H1 (cell line): ENCODE measurements around the gene HSD17B13. TPM values are rescaled to one million over a fixed set of nuclear protein-coding genes. Genes with fewer than 3 reads are reported as not detected.

Experiments used
- CBX8 ChIP-seq: fragments of 300-800, 300-1000 bp; sonication (generic); IDR thresholded peaks from 2 replicates; pipeline ENCODE4 v1.7.1; 2016; ENCODE audit warnings: low read depth, low read length, borderline replicate concordance
- CHD2 ChIP-seq: IDR thresholded peaks from 2 replicates; pipeline ENCODE4 v1.6.1; 2012; ENCODE audit warnings: low read length, improper control_type of control experiment
- NRF1 ChIP-seq: IDR thresholded peaks from 2 replicates; pipeline ENCODE4 v1.6.1; 2011; ENCODE audit warnings: mild to moderate bottlenecking, low read depth, low read length, improper control_type of control experiment
- RAD21 ChIP-seq, 2 experiments: IDR thresholded peaks in 1 of 2; conservative IDR thresholded peaks in 1 of 2; 2 replicates each; pipeline ENCODE4 v1.6.1; 2011; ENCODE audit warnings: low read depth in 2 of 2, low read length in 2 of 2, improper control_type of control experiment in 1 of 2, inconsistent platforms in 1 of 2, mild to moderate bottlenecking in 1 of 2, moderate library complexity in 1 of 2
- SIN3A ChIP-seq, 2 experiments: IDR thresholded peaks in 1 of 2; conservative IDR thresholded peaks in 1 of 2; 2 replicates each; pipeline ENCODE4 v1.6.1; 2011 to 2012; ENCODE audit warnings: low read length in 2 of 2, improper control_type of control experiment in 1 of 2, low read depth in 1 of 2, mild to moderate bottlenecking in 1 of 2
- SIX5 ChIP-seq: IDR thresholded peaks from 2 replicates; pipeline ENCODE4 v1.6.1; 2011; ENCODE audit warnings: mild to moderate bottlenecking, low read depth, low read length
- SRF ChIP-seq: IDR thresholded peaks from 2 replicates; pipeline ENCODE4 v1.6.1; 2011; ENCODE audit warnings: mild to moderate bottlenecking, low read depth, low read length, moderate library complexity
- polyA plus RNA-seq, 7 experiments: library from polyadenylated mRNA; depleted of rRNA in 3 of 7; stranded (reverse) in 5 of 7; unstranded in 2 of 7; fragments of >200 nt in 5 of 7; fragments of 200-250 nt in 2 of 7; gene quantifications; 1 replicate in 5 of 7; 2 replicates in 1 of 7; 4 replicates in 1 of 7; pipeline versions ENCODE4 v1.2.1 to v1.2.3, GENCODE V29; 2011 to 2013; ENCODE audit warnings: missing spikeins in 2 of 7, mixed read lengths in 2 of 7
- total RNA-seq: library from RNA; stranded (reverse); fragmentation: NEBNext Ultra II Directional; extraction: Animal tissue kit (Norgen Biotek cat#: 25700); gene quantifications from 2 replicates; pipeline ENCODE4 v1.2.1, GENCODE V29; 2021
- TF ChIP-seq, protein P1 (sequence below): fragments of 300-600 bp; sonication (generic); IDR thresholded peaks from 2 replicates; pipeline ENCODE4 v1.7.1; 2012; ENCODE audit warnings: low read length, moderate library complexity, mild to moderate bottlenecking, inconsistent platforms; ENCODE audit not compliant: insufficient replicate concordance
- TF ChIP-seq, protein P2 (sequence below): IDR thresholded peaks from 2 replicates; pipeline ENCODE4 v1.6.1; 2011; ENCODE audit warnings: low read depth, mild to moderate bottlenecking, low read length; ENCODE audit not compliant: insufficient read depth

Gene HSD17B13
- total and polyA plus RNA-seq, 2 of the 8 experiments (the other 6 are each of a cell fraction or from before 2014, with no cell fraction given): 0.09 to 0.13 TPM

DNA sequence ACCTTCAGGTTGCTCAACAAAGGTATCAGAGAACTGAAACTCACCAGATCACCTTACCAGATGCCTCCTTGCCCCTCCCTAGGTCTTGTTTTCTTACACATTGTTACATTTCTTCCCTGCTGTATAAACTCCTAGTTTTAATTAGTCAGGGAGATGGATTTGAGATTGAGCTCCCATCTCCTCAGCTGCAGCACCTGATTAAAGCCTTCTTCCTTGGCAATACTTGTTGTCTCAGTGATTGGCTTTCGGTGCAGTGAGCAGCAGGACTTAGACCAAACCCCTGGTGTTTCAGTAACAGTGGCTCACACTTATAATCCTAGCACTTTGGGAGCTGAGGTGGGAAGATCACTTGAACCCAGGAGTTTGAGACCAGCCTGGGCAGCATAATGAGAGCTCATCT is 59.8 kb downstream of the HSD17B13 start (continued):
- TF ChIP-seq, protein P1, sequence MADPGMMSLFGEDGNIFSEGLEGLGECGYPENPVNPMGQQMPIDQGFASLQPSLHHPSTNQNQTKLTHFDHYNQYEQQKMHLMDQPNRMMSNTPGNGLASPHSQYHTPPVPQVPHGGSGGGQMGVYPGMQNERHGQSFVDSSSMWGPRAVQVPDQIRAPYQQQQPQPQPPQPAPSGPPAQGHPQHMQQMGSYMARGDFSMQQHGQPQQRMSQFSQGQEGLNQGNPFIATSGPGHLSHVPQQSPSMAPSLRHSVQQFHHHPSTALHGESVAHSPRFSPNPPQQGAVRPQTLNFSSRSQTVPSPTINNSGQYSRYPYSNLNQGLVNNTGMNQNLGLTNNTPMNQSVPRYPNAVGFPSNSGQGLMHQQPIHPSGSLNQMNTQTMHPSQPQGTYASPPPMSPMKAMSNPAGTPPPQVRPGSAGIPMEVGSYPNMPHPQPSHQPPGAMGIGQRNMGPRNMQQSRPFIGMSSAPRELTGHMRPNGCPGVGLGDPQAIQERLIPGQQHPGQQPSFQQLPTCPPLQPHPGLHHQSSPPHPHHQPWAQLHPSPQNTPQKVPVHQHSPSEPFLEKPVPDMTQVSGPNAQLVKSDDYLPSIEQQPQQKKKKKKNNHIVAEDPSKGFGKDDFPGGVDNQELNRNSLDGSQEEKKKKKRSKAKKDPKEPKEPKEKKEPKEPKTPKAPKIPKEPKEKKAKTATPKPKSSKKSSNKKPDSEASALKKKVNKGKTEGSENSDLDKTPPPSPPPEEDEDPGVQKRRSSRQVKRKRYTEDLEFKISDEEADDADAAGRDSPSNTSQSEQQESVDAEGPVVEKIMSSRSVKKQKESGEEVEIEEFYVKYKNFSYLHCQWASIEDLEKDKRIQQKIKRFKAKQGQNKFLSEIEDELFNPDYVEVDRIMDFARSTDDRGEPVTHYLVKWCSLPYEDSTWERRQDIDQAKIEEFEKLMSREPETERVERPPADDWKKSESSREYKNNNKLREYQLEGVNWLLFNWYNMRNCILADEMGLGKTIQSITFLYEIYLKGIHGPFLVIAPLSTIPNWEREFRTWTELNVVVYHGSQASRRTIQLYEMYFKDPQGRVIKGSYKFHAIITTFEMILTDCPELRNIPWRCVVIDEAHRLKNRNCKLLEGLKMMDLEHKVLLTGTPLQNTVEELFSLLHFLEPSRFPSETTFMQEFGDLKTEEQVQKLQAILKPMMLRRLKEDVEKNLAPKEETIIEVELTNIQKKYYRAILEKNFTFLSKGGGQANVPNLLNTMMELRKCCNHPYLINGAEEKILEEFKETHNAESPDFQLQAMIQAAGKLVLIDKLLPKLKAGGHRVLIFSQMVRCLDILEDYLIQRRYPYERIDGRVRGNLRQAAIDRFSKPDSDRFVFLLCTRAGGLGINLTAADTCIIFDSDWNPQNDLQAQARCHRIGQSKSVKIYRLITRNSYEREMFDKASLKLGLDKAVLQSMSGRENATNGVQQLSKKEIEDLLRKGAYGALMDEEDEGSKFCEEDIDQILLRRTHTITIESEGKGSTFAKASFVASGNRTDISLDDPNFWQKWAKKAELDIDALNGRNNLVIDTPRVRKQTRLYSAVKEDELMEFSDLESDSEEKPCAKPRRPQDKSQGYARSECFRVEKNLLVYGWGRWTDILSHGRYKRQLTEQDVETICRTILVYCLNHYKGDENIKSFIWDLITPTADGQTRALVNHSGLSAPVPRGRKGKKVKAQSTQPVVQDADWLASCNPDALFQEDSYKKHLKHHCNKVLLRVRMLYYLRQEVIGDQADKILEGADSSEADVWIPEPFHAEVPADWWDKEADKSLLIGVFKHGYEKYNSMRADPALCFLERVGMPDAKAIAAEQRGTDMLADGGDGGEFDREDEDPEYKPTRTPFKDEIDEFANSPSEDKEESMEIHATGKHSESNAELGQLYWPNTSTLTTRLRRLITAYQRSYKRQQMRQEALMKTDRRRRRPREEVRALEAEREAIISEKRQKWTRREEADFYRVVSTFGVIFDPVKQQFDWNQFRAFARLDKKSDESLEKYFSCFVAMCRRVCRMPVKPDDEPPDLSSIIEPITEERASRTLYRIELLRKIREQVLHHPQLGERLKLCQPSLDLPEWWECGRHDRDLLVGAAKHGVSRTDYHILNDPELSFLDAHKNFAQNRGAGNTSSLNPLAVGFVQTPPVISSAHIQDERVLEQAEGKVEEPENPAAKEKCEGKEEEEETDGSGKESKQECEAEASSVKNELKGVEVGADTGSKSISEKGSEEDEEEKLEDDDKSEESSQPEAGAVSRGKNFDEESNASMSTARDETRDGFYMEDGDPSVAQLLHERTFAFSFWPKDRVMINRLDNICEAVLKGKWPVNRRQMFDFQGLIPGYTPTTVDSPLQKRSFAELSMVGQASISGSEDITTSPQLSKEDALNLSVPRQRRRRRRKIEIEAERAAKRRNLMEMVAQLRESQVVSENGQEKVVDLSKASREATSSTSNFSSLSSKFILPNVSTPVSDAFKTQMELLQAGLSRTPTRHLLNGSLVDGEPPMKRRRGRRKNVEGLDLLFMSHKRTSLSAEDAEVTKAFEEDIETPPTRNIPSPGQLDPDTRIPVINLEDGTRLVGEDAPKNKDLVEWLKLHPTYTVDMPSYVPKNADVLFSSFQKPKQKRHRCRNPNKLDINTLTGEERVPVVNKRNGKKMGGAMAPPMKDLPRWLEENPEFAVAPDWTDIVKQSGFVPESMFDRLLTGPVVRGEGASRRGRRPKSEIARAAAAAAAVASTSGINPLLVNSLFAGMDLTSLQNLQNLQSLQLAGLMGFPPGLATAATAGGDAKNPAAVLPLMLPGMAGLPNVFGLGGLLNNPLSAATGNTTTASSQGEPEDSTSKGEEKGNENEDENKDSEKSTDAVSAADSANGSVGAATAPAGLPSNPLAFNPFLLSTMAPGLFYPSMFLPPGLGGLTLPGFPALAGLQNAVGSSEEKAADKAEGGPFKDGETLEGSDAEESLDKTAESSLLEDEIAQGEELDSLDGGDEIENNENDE: no peak
- TF ChIP-seq SRF: no peak
- TF ChIP-seq CBX8: no peak
- no peak for TF ChIP-seq RAD21 (IDR thresholded peaks at IDR 0.05 in 1 of 2, conservative IDR thresholded peaks at IDR 0.05 in 1 of 2; ENCODE audit: low read depth in 2 of 2, low read length in 2 of 2)
- TF ChIP-seq, protein P2, sequence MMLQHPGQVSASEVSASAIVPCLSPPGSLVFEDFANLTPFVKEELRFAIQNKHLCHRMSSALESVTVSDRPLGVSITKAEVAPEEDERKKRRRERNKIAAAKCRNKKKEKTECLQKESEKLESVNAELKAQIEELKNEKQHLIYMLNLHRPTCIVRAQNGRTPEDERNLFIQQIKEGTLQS: no peak
- TF ChIP-seq NRF1: no peak
- no peak for TF ChIP-seq CHD2
- TF ChIP-seq SIX5: no peak
- no peak for TF ChIP-seq SIN3A (conservative IDR thresholded peaks at IDR 0.05 in 1 of 2, IDR thresholded peaks at IDR 0.05 in 1 of 2; ENCODE audit: low read depth in 1 of 2, low read length in 2 of 2)
